ENCODE results near the gene RNF125.
A peak's percentile ranks its signal among the peaks of the same experiment; 100 is the strongest.
"Not testable (repeated sequence)": the region's sequence is repeated elsewhere in the genome, so short reads cannot be mapped to it uniquely, and the experiment has no call there.

Gene RNF125

DNA sequence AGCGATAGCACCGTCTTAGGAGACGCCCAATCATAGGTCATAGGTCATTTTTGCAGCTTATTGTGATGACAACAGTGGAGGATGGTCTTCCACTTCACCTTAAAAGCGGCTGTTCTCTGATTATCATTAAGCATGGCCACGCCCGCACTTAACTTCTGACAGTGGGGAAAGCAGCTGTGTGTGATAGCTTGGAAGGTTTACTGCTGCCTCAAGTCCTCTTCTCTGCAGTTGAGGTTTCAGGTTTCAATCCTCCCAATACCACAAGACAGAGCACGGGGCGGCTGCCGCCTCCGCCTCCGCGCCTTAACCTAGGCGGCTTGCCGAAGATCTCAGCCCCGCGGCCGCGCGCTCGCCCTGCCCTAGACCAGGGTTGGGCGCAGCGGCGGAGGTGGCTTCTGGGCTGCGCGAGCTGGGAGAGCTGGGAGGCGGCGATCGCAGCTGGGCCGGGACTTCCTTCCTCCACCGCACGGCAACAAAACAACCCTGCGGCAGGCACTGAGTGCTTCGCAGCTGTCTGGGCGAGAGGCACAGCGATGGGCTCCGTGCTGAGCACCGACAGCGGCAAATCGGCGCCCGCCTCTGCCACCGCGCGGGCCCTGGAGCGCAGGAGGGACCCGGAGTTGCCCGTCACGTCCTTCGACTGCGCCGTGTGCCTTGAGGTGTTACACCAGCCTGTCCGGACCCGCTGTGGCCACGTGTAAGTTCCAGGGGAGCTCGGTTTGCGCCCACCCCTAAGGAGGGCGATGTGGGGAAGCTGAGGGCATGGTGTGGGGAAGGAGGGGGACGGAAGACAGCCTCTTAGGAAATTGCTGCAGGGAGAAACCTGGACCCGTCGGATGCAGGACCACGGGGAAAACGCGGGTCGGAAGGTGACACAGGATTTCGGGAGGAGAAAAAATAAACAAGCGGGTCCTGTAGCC lies at the start of gene RNF125:
Gene RNF125 (plus strand): TSS at position 495 of the 920 bp plus-strand sequence. CDS start 39 bp downstream, at position 534.
- DNase-seq: peak; percentile 83 to 88

- DNase-seq: no peak
Measured at GRCh38 chr18:31970617-31971016, 48.0 kb upstream of the RNF125 start.

GRCh38 chr18:31973929-31974546 lies 44.6 kb upstream of the RNF125 start:
- no peak for DNase-seq

DNA sequence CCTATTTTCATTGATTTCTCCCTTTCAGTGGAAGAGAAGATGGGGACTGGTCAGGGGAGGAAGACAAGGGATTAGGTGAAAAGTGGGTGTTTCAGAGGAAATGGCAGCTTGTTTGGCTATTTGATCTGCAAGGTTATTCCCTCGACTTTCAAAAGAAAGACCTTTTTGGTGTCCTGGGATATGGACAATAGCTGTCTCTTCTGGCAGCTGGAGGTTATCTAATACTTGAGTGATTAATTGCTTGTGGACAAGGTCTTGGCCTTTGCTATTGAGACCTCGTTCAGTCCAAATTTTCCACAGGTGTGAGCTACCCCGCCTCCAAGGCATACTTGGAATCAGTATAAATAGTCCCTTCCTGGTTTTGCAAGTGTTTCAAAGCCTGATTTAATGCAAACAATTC lies 42.4 kb upstream of the RNF125 start:
- DNase-seq: no peak

- DNase-seq: peak; percentile 14 to 32
Measured at GRCh38 chr18:31977270-31977872, 41.3 kb upstream of the RNF125 start.

DNA sequence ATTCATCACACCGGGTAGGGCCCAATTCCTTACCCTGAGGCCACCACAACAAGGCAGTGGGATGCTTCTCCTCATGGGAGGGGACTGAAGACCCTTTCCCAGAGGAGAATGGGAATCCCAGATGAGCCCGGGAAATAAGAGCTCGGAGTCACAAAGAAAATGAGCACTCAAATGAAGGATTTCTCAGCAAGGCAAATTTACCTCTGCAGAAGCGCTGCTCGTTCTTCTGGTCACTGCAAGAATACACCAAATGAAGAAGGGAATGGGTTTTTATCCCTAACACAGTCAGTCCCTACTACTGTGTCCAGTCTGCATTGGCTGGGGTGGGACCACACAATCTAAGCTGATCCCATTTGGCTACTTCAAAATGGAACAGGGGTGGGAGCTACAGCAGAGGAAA lies 40.0 kb upstream of the RNF125 start:
- DNase-seq: no peak

DNA sequence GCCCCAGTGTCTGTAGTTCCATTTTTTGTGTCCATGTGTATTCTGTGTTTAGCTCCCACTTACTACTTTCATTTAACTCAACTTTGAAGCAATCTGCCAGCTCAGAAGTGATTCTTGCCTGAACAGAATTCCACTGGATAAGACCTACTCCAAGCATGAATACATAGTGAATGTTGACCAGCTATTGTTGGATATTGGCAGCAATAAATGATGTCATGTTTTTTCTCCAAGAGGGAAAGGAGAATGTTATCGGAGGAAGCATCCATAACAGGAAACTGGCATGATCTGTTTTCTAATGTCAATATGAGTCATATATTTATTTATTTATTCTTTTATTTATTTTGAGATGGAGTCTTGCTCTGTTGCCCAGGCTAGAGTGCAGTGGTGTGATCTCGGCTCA lies 38.9 kb upstream of the RNF125 start:
- no peak for DNase-seq

- DNase-seq: no peak
Measured at GRCh38 chr18:31980863-31981262, 37.8 kb upstream of the RNF125 start.

- DNase-seq: no peak
Measured at GRCh38 chr18:31983020-31983419, 35.6 kb upstream of the RNF125 start.

- no peak for DNase-seq
Measured at GRCh38 chr18:31983976-31984375, 34.6 kb upstream of the RNF125 start.

GRCh38 chr18:31990823-31991222 lies 27.8 kb upstream of the RNF125 start:
- no peak for DNase-seq

DNA sequence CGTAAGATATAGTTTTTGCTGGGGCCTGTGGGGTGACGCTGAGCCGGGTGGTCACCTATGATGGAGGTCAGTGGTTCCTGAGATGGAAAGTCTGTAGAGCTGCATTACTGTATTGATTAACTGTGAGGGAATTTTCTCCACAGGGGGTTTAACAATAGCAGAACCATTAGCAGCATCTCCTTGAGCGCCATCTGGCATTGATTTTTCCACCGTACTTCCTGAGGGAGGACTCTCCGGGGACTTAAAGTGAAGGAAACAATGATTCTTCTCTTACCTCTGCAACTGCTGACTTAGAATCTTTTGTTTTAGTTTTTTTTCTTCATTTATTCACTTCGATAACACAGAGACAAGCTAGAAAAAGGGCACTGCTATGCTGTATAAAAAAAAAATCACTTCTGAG lies 22.6 kb upstream of the RNF125 start:
- DNase-seq: no peak

GRCh38 chr18:31998880-31999412 lies 19.7 kb upstream of the RNF125 start:
- DNase-seq: no peak

DNA sequence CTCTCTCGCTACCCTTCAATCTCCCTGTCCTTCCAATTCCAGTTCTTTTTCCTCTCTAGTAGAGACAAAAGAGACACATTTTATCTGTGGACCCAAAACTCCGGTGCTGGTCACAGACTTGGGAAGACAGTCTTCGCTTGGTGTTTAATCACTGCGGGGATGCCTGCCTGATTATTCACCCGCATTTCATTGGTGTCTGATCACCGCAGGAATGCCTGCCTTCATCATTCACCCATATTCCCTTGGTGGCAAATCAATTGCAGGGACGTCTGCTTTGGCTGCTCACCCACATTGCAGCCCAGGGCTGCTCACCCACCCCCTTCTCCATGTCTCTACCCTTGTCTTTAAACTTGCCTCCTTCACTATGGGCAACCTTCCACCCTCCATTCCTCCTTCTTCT lies 17.5 kb upstream of the RNF125 start:
- not testable (repeated sequence) for DNase-seq

- not testable (repeated sequence) for DNase-seq
Measured at GRCh38 chr18:32003822-32004221, 14.8 kb upstream of the RNF125 start.

- no peak for DNase-seq
Measured at GRCh38 chr18:32010124-32010721, 8.4 kb upstream of the RNF125 start.

DNA sequence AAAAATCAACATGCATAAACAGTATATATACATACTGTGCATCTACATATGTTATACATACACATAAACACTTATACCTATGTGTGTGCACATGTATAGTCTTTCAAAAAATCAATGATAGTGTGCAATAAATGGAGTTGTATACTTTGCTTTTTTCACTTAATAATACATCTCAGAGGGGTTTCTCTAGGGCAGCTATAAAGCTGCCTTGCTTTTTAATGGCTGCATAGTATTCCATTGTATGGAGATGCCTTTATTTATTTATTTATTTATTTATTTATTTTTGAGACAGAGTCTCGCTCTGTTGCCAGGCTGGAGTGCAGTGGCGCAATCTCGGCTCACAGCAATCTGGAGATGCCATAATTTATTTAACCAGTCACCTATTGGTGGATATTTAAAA lies 7.4 kb upstream of the RNF125 start:
- DNase-seq: no peak

DNA sequence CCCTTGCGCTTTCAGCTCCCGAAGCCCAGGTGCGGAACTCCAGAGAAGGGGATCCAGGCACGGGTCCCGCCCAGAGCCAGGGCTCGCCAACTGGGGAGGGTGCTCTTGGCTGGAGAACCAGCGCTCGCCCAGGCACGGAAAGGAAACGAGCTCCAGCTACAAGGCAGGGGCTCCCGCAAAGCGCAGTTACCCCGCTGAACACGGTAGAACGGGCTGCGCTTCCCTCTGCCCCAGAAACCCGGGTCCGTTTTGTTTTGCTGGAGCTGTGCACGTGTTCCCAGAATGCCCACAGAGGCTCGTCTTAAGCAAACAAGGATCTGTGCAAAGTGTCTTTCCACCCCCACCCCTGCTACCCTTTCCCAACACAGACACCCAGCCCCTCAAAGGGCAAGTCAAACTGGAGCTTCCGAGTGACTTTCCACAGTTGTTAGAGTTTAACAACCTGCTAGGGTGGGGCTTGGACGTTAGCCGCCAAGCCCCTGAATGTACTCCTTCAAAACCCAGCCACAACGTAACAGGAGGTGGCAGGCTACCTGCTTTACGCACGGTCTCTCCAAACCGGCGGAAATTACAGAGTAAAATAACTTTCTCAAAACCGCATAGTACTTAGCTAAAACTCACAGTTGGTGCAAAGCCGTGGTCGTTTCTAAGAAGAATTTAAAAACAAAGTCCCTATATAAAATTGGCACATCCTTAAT lies 775 bp downstream of the RNF125 start:
- DNase-seq: peak; percentile 55 to 58

GRCh38 chr18:32019949-32020625 lies 1.5 kb downstream of the RNF125 start:
- peak; percentile 39 to 61 for DNase-seq

- DNase-seq: no peak
Measured at GRCh38 chr18:32021756-32022564, 3.3 kb downstream of the RNF125 start.

GRCh38 chr18:32025744-32026143 lies 7.1 kb downstream of the RNF125 start:
- DNase-seq: no peak
